Measurements from ENCODE around the gene AUNIP.

- no peak for TF ChIP-seq POLR2A (IDR thresholded peaks at IDR 0.05)
- no peak for TF ChIP-seq CTCF (IDR thresholded peaks at IDR 0.05)
Measured at GRCh38 chr1:25906644-25907300, 47.5 kb upstream of the AUNIP start.

Measured in prostate gland (tissue), 2 donors.